HG03139 (cell line): Measurements from ENCODE around the gene RFPL3.
"Not testable (repeated sequence)": the region's sequence is repeated elsewhere in the genome, so short reads cannot be mapped to it uniquely, and the experiment has no call there.

Experiments used
- ATAC-seq: cut with Tn5 transposase; IDR thresholded peaks from one replicate; pipeline ENCODE4 v1.9.1; 2021; ENCODE audit not compliant: unreplicated experiment

RFPL3 gene

GRCh38 chr22:32352681-32353080, 5.0 kb upstream of the RFPL3 start:
- ATAC-seq: no peak

DNA sequence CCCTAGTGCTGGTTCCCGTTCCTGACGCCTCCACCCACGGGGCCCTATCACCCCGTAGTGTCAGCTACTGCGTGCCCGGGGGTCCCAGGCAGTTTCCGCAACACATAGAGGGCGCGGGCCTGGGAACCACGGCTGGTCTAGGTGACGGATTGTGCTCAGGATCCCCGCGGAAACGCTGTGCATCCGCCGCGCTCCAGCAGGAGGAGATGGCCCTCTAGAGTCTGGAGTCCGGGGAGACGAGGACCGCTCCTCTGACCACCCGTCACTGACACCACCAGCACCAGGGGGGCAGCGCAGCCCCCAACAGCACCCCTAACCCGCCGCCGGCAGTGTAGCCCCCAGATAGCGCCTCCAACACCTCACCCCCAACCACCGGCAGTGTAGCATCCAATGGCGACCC, 4.4 kb upstream of the RFPL3 start:
- no peak for ATAC-seq

GRCh38 chr22:32353840-32354239, 3.8 kb upstream of the RFPL3 start:
- ATAC-seq: no peak

DNA sequence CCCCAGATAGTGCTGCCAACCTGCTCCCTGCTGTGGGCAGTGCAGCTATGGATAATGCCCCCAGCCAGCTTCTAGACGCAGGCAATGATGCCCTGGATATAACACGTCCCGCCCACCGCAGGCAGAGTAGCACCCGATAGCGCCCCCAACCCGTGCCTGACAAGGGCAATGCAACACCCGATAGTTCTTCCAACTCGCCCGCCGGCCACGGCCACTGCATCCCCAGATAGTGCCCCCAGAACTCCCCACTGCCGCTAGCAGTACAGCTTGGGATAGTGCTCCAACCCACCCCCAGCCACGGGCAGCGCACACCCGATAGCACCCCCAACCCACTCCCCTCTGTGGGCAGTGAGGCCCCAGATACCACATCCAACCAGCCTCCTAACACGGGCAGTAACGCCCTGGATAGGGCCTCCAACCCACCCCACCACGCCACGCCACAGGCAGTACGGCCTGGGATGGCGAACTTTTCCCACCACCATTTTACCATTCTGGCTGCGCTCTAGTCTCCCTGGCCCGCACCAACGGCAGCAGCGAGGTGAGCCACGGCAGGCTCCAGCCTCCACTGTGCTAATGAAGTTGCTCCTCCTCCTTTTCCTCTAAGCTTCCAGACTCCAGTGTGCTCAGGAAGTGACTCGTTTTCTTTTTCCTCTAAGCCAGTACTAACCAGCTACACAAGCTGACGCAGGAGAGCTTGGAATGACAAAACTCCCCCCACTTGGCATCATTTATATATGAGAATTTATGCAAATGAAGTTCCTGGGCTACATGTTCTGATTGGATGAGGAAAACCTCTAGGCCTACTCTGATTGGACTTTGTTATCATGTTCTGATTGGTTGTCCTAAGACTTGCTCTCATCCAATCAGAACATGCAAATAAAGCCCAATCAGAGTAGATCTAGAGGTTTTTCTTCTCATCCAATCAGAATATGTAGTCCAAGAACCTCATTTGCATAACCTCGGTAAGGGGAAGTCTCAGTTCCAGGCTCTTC, 3.0 kb upstream of the RFPL3 start:
- ATAC-seq: no peak

DNA sequence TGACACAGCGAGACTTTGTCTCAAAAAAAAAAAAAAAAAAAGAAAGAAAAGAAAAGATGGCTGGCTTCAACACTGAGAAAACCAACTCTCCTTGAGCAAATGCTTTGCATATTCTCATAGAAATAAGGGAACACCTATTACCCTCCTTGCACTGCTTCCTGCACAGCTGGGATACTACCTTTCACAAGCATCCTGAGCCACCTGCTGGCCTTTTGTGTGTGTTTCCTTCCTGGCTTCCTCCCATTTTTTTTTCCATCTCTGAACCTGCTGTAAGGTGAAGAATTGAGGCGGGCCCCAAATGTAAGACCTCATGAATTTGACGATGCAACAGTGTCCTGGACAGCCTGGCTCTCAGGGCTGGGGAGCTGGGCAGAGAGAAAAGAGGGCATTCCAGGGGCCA, 1.9 kb upstream of the RFPL3 start:
- ATAC-seq: no peak

DNA sequence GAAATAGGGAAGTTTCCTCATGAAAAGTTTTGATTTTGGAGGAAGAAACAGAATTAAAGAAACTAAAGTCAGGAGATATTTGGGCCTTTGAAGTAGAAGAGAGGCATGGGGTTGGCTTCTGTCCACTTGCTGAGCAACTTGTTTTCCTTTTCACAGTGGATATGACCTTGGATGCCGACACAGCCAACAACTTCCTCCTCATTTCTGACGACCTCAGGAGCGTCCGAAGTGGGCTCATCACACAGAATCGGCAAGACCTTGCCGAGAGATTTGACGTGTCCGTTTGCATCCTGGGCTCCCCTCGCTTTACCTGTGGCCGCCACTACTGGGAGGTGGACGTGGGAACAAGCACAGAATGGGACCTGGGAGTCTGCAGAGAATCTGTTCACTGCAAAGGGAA, 2.4 kb downstream of the RFPL3 start:
- not testable (repeated sequence) for ATAC-seq

GRCh38 chr22:32361257-32361656, 3.6 kb downstream of the RFPL3 start:
- ATAC-seq: no peak

GRCh38 chr22:32364210-32364609, 6.5 kb downstream of the RFPL3 start:
- ATAC-seq: no peak

GRCh38 chr22:32375678-32376450, 18.2 kb downstream of the RFPL3 start:
- no peak for ATAC-seq

DNA sequence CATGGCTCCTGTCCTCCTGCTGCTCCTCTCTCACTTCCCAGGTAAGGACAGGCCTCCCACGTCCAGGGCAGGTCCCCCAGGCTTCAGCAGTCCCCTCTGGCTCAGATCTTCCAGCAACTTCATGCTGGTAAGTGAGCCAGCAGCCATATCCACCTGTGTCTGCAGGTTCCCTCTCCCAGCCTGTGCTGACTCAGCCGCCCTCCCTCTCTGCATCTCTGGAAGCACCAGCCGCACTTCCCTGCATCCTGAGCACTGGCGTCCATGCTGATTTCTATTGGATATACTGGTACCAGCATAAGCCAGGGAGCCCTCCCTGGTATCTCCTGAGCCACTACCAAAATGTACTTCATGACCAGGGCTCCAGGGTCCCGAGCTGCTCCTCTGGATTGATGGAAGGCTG, 19.0 kb downstream of the RFPL3 start:
- no peak for ATAC-seq

DNA sequence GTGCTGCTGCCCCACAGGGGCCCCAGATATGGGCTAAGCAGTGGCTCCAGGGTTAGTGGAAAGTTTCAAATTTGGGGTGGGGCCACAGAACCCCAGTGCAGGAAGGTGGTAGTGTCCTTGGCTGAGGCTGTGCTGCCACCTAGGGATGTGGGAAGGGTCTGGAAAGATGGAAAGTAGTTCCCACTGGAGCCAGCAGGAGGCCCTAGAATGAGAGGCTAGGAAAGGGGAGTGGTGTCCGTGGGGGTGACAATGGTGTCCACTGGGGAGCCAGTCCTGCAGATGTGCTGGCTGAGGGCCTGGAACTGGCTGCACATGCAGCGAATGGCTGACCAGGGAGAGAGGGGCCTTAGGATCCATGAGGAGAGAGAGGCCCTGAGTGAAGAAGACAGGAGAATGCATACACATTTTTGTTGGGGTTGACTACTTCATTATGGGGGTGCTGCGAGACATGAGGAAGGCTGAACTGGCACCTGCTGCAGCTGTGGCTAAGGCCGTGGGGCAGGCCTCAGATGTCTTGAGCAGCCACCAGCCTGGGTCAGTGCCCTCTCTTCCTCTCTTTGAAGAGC, 21.1 kb downstream of the RFPL3 start:
- no peak for ATAC-seq

- no peak for ATAC-seq
Observed at GRCh38 chr22:32380991-32381390, 23.3 kb downstream of the RFPL3 start.

- ATAC-seq: no peak
Observed at GRCh38 chr22:32385681-32386080, 28.0 kb downstream of the RFPL3 start.

GRCh38 chr22:32389685-32390084, 32.0 kb downstream of the RFPL3 start:
- no peak for ATAC-seq

DNA sequence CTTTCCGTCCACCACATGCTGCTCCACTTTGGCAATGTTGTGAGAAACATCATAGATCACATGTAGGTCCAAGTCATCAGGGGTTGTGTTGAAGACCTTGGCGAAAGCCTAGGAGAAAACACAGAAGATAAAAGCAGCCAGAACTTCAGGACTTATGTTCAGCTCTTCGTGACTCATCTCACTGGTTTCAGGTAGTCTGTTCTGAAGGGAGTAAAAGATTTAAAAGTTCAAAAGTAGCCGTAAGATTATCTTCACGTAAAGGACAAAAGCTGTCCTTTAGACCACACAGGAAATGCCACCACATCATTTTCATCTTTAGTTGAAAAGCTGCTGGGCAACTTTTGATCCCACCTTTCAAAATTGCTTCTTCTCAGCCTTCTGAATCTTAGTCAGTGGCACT, 37.4 kb downstream of the RFPL3 start:
- ATAC-seq: no peak

- ATAC-seq: no peak
Observed at GRCh38 chr22:32396255-32396654, 38.6 kb downstream of the RFPL3 start.

GRCh38 chr22:32396746-32397145, 39.1 kb downstream of the RFPL3 start:
- ATAC-seq: no peak

- ATAC-seq: no peak
Observed at GRCh38 chr22:32401486-32401885, 43.8 kb downstream of the RFPL3 start.

DNA sequence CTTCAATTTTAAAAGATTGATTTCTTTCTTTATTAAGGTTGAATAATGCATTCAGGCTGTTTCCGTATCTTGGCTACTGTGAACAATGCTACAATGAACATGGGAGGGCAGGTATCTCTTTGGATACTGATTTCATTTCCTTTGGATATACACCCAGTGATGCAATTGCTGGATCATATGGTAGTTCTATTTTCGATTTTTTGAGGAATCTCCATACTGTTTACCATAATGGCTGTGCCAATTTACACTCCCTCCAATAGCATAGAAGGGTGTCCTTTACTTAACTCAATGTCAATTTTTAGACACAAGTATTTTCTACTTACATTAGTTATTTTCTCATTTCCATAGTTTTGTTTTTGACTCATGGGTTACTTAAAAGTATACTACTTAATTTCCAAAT, 46.4 kb downstream of the RFPL3 start:
- ATAC-seq: no peak

GRCh38 chr22:32407312-32407711, 49.6 kb downstream of the RFPL3 start:
- ATAC-seq: peak; percentile 49

DNA sequence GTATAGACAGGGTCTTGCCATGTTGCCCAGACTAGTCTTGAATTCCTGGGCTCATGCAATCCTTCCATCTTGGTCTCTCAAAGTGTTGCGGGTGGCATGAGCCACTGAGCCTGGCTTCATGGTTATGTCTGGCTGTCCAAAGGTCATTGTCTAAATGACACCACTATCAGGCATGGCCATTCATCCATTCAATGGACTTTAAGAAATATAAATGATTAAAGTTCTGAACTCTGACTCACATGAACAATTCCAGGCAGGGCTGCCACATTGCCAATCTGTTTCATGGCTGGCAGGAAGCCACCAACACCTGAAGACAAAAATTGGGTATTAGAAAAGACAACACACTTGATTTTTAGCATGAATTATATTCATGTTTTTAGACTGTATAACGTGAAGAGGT, 50.3 kb downstream of the RFPL3 start:
- no peak for ATAC-seq

DNA sequence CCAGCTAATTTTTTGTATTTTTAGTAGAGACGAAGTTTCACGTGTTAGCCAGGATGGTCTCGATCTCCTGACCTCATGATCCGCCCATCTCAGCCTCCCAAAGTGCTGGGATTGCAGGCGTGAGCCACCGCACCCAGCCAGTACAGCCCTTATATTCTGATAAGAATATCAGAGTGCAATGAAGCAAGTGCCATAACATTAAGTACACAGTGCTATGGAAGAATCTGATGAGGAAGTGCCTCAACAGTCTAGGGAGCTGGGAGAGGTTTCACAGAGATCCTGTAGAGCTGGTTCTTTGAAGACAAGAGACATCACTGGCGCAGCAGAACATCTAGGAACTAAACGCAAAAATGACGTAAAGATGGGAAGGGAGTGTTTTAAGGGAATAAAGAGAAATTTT, 52.3 kb downstream of the RFPL3 start:
- no peak for ATAC-seq
